HUES64 (cell line): Measurements from ENCODE around the gene DEFB116. TPM values are rescaled to one million over a fixed set of nuclear protein-coding genes. Genes with fewer than 3 reads are reported as not detected.
"Not testable (repeated sequence)": the region's sequence is repeated elsewhere in the genome, so short reads cannot be mapped to it uniquely, and the experiment has no call there.

Experiments
- H3K27ac ChIP-seq: 2 replicates; pipeline ENCODE4 v1.7.0; 2013; ENCODE audit warnings: low read depth, low read length, inconsistent platforms
- H3K27me3 ChIP-seq: 2 replicates; pipeline ENCODE4 v1.6.1; 2013; ENCODE audit warnings: mild to moderate bottlenecking, low read length; ENCODE audit not compliant: insufficient read depth
- H3K36me3 ChIP-seq: 2 replicates; pipeline ENCODE4 v1.6.1; 2013; ENCODE audit warnings: mild to moderate bottlenecking, low read length; ENCODE audit not compliant: insufficient read depth
- H3K4me1 ChIP-seq: 2 replicates; pipeline ENCODE4 v1.6.1; 2013; ENCODE audit warnings: mild to moderate bottlenecking, low read length, moderate library complexity; ENCODE audit not compliant: insufficient read depth
- H3K4me3 ChIP-seq: 2 replicates; pipeline ENCODE4 v1.5.1; 2013; ENCODE audit warnings: mild to moderate bottlenecking, low read length, moderate library complexity
- H3K9ac ChIP-seq: 2 replicates; pipeline ENCODE4 v1.6.1; 2013; ENCODE audit warnings: mild to moderate bottlenecking, low read depth, low read length
- H3K9me3 ChIP-seq: 2 replicates; pipeline ENCODE4 v1.6.1; 2013; ENCODE audit warnings: low read depth, low read length; ENCODE audit not compliant: insufficient read depth
- WGBS: fragments of 150-250, 120-280 bp; methylation state at CpG from one replicate; pipeline ENCODE4 v1.1.7; 2013; ENCODE audit warnings: missing lambda C conversion rate; 5-methylcytosine and 5-hydroxymethylcytosine counted together
- polyA plus RNA-seq, 2 experiments: library from polyadenylated mRNA; stranded (reverse); fragments of 50-300 nt; gene quantifications; one replicate each; pipeline ENCODE4 v1.2.3, GENCODE V29; 2013

The DEFB116 gene, protein sequence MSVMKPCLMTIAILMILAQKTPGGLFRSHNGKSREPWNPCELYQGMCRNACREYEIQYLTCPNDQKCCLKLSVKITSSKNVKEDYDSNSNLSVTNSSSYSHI
- polyA plus RNA-seq (2013, experiment 1 of 2), result not detected
- not detected for polyA plus RNA-seq (2013, experiment 2 of 2)

DNA sequence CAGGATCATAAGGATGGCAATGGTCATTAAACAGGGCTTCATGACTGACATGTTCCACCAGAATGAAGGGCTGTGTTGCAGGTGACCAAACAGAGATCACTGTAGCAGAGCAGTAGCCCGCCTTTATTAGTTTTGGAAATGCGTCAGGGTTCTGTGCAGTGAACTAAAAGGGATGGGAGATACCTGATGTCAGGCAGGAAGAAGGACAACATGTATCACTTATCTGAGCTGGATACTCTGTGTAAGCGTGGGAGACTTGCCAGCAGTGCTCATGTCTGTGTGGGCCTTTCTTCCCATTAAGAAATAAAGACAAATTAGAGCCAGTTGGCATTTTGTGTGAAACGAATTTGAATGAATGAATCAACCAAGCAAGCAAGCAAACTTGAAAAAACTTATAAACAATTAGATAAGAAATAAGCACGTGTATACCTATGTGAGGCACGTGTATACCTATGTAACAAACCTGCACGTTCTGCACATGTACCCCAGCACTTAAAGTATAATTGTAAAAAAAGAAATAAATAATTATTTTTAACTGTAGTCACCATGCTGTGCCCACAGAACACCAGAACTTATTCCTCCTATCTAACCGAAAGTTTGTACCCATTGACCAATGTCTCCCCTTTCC lies at the start of gene DEFB116:
Gene DEFB116 (minus strand): TSS at position 51 of the 628 bp plus-strand sequence. CDS start 0 bp downstream, at position 51.
- 65% methylated on average over 5 of the region's 8 CpGs for WGBS
- Histone ChIP-seq H3K4me1 (no peaks in the 10 kb centered on the region), H3K27ac (no peak within 1 kb of the TSS), H3K9me3 (peaks cover 94% of the 10 kb centered on the region), H3K9ac (no peak within 1 kb of the TSS), H3K27me3 (no peaks in the 10 kb centered on the region), H3K36me3 (no peaks in the 10 kb centered on the region), H3K4me3 (no peak within 1 kb of the TSS)

DNA sequence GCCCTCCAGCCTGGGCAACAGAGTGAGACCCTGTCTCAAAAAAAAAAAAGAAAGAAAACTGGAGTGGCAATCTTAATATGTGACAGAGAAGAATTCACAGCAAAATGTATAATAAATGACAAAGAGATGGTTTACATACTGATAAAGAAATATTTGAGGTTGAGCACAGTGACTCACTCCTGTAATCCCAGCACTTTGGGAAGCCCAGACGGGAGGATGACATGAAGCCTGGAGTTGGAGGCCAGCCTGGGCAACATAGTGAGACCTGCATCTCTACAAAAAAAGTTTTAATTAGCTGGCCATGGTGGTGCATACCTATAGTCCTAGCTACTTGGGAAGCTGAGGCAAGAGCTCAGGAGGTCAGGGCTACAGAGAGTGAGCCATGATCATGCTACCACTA lies 47.6 kb upstream of the DEFB116 start:
- no peaks in the 10 kb centered on the region for H3K36me3 ChIP-seq
- WGBS, result 59% methylated on average over 1 of the region's 1 CpG
- no peak overlapping the region for H3K4me3 ChIP-seq
- no peaks in the 10 kb centered on the region for H3K4me1 ChIP-seq
- H3K9me3 ChIP-seq, result peaks cover 88% of the 10 kb centered on the region
- H3K27me3 ChIP-seq, result no peaks in the 10 kb centered on the region
- no peak overlapping the region for H3K9ac ChIP-seq
- no peak overlapping the region for H3K27ac ChIP-seq

- H3K27ac ChIP-seq, result no peak overlapping the region
- no peaks in the 10 kb centered on the region for H3K4me1 ChIP-seq
- H3K4me3 ChIP-seq, result no peak overlapping the region
- H3K36me3 ChIP-seq, result no peaks in the 10 kb centered on the region
- peaks cover 72% of the 10 kb centered on the region for H3K9me3 ChIP-seq
- H3K27me3 ChIP-seq, result no peaks in the 10 kb centered on the region
- H3K9ac ChIP-seq, result no peak overlapping the region
Measured at GRCh38 chr20:31341470-31341869, 33.1 kb upstream of the DEFB116 start.

- Histone ChIP-seq H3K27me3 (no peaks in the 10 kb centered on the region), H3K27ac (no peak overlapping the region), H3K9me3 (peaks cover 60% of the 10 kb centered on the region)
Measured at GRCh38 chr20:31330893-31331292, 22.5 kb upstream of the DEFB116 start.

DNA sequence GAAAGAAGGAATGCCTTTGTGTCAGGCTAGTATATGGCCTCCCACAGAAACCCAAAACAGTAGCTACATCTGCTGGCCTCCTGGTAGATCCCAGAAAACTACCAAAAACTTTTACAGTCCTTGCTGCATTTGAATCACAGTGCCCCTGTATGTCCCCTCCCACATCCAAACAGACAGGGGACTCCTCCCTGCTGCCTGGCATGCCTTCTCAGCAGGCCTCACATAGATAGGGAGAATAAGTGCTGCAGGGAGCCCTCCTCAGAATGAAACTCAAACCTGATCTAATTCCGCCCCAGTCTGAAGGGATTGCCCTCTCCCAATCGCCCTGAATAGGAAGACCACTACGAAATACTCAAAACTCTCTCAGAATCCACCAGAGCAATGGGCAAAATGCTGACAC lies 14.1 kb upstream of the DEFB116 start:
- Histone ChIP-seq H3K9ac (no peak overlapping the region), H3K27ac (no peak overlapping the region), H3K27me3 (no peaks in the 10 kb centered on the region), H3K9me3 (peaks cover 92% of the 10 kb centered on the region), H3K36me3 (no peaks in the 10 kb centered on the region), H3K4me1 (no peaks in the 10 kb centered on the region), H3K4me3 (no peak overlapping the region)
- 57% methylated on average over 3 of the region's 3 CpGs for WGBS

More at GRCh38 chr20:31330893-31331292, 22.5 kb upstream of the DEFB116 start:
- Histone ChIP-seq H3K4me3 (no peak overlapping the region), H3K36me3 (no peaks in the 10 kb centered on the region), H3K4me1 (no peaks in the 10 kb centered on the region), H3K9ac (no peak overlapping the region)

DNA sequence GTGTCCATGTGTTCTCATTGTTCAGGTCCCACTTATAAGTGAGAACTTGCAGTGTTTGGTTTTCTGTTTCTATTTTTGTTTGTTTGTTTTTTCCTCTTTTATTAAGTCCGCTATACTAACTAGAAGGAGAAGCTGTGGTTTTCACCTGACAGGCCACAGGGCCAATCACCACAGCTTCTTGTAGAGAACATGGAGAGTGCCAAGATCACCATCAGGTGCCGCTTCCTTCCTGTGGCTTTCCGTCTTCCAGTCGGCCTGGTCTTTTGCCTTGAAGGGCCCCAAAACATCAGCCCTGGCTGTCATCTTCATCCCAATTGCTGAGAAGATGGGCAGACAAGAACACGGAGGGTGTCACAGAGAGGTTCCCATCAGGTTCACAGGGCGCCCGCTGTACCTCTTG lies 23.4 kb downstream of the DEFB116 start:
- H3K4me1 ChIP-seq, H3K4me3 ChIP-seq, H3K27me3 ChIP-seq, H3K36me3 ChIP-seq, H3K9ac ChIP-seq, H3K27ac ChIP-seq: not testable (repeated sequence)
- peaks cover 98% of the 10 kb centered on the region for H3K9me3 ChIP-seq
- 87% methylated on average over 7 of the region's 7 CpGs for WGBS

DNA sequence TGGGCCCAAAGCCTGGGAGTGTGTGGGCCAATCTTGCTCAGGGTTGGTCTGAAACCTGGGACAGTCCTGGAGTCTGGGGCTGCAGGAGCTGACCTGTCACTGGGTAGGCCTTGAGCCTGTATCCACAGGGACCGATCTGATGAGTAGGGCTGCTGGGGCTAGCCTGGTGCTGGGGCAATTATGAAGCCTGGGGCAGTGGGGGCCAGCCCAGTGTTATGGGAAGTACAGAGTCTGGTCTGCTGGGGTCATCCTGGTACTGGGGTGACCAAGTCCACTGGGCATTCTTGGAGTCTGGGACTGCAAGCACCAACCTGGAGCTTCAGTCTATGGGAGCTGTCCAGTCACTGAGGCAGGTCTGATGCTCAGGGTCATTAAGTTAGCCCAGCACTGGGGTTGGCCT lies 30.2 kb downstream of the DEFB116 start:
- H3K9me3 ChIP-seq, result peaks cover 93% of the 10 kb centered on the region
- H3K4me1 ChIP-seq, result no peaks in the 10 kb centered on the region
- no peak overlapping the region for H3K9ac ChIP-seq
- no peak overlapping the region for H3K27ac ChIP-seq
- 88% methylated on average over 1 of the region's 1 CpG for WGBS
- H3K27me3 ChIP-seq, result no peaks in the 10 kb centered on the region
- no peak overlapping the region for H3K4me3 ChIP-seq
- no peaks in the 10 kb centered on the region for H3K36me3 ChIP-seq

DNA sequence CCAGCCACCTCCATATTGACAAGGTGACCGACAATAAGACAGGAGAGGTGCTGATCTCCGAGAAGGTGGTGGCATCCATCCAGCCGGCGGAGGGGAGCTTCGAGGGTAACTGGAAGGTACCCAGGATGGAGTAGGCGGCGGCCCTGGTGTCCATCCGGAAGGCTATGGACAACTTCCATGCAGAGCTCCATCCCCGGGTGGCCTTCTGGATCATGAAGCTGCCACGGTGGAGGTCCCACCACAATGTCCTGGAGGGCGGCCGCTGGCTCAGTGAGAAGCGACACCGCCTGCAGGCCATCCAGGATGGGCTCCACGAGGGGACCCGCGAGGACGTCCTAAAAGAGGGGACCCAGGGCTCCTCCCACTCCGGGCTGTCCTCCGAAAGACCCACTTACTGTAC lies 33.9 kb downstream of the DEFB116 start:
- Histone ChIP-seq H3K4me3 (no peak overlapping the region), H3K9me3 (peaks cover 91% of the 10 kb centered on the region), H3K36me3 (no peaks in the 10 kb centered on the region), H3K27ac (no peak overlapping the region), H3K9ac (no peak overlapping the region), H3K4me1 (no peaks in the 10 kb centered on the region), H3K27me3 (no peaks in the 10 kb centered on the region)
- WGBS, result 93% methylated on average over 20 of the region's 20 CpGs

DNA sequence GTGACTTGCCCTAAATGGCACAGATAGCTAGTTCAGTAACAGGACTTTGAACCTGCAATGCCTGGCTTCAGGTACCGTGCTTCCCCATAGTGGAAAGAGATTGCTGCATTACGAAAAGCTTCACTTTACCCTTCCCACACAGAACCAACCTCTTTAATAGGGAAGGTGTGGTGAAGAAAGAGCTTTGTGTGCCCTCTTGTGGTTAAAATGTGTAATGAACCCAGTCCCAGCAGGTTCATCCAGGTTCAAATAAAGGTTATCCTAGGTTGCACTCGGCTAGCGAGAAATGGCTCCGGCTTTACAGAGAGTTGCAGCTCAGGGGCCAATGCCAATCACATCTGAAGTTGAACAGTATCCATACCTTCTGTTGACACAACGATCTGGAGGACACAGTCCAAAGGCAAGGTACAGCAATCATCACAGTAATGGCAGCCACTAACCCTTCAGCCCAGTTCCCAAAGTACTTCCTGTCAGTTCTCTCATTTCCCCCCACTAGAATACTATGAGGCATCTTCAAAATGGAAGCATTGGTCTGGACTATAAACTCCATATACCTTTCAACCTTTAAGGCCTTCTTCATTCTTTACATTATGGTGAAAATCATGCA lies 48.0 kb downstream of the DEFB116 start:
- 84% methylated on average over 5 of the region's 6 CpGs for WGBS
- Histone ChIP-seq H3K4me1 (no peaks in the 10 kb centered on the region), H3K27me3 (no peaks in the 10 kb centered on the region), H3K9me3 (peaks cover 74% of the 10 kb centered on the region), H3K4me3 (no peak overlapping the region), H3K9ac (no peak overlapping the region), H3K36me3 (no peaks in the 10 kb centered on the region), H3K27ac (no peak overlapping the region)

- Histone ChIP-seq H3K4me3 (no peak within 1 kb of the TSS), H3K9ac (no peak within 1 kb of the TSS), H3K36me3 (no peaks in the 10 kb centered on the region), H3K9me3 (peaks cover 99% of the 10 kb centered on the region), H3K27ac (no peak within 1 kb of the TSS), H3K4me1 (no peaks in the 10 kb centered on the region), H3K27me3 (no peaks in the 10 kb centered on the region)
- WGBS, result 67% methylated on average over 2 of the region's 2 CpGs
Measured at GRCh38 chr20:31257364-31257763, 51.0 kb downstream of the DEFB116 start, which contains the start of gene DEFB115. Gene DEFB115, plus strand, starts transcription at chr20:31257664. Its CDS starts 0 bp downstream, at chr20:31257664.

DNA sequence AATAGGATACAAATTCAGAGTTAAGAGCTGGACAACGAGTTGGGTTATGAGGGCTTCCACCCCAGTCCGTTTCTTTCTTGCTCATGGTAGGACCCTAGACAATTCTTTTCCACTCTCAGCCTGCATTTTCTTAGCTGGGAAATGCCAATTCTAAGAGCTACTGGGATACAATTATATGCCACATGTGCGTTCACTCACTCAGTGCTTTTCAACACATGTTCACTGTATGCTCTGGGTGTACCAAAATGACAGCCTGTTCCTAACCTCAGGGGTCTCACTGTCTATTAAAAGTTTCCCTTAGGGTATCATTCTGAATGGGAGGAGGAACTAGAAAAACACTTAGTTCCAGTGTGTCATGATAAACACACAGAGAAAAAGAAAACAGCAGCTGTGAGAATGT lies 51.4 kb downstream of the DEFB116 start:
- 48% methylated on average over 3 of the region's 3 CpGs for WGBS
- Histone ChIP-seq H3K9me3 (peaks cover 99% of the 10 kb centered on the region), H3K4me1 (no peaks in the 10 kb centered on the region), H3K4me3 (no peak overlapping the region), H3K27me3 (no peaks in the 10 kb centered on the region), H3K27ac (no peak overlapping the region), H3K36me3 (no peaks in the 10 kb centered on the region), H3K9ac (no peak overlapping the region)
